GM19239 (cell line): ENCODE results near the gene MMP15.
"Not testable (repeated sequence)": the region's sequence is repeated elsewhere in the genome, so short reads cannot be mapped to it uniquely, and the experiment has no call there.

Experiments
- DNase-seq: peaks from one replicate; pipeline ENCODE4 v3.0.0; 2011; ENCODE audit warnings: low spot score; ENCODE audit not compliant: insufficient read length
- FAIRE-seq: peaks from 2 replicates; lab custom pipeline; 2011; peaks lifted over from hg19 to GRCh38; lab: Jason Lieb, UNC

Gene MMP15

DNA sequence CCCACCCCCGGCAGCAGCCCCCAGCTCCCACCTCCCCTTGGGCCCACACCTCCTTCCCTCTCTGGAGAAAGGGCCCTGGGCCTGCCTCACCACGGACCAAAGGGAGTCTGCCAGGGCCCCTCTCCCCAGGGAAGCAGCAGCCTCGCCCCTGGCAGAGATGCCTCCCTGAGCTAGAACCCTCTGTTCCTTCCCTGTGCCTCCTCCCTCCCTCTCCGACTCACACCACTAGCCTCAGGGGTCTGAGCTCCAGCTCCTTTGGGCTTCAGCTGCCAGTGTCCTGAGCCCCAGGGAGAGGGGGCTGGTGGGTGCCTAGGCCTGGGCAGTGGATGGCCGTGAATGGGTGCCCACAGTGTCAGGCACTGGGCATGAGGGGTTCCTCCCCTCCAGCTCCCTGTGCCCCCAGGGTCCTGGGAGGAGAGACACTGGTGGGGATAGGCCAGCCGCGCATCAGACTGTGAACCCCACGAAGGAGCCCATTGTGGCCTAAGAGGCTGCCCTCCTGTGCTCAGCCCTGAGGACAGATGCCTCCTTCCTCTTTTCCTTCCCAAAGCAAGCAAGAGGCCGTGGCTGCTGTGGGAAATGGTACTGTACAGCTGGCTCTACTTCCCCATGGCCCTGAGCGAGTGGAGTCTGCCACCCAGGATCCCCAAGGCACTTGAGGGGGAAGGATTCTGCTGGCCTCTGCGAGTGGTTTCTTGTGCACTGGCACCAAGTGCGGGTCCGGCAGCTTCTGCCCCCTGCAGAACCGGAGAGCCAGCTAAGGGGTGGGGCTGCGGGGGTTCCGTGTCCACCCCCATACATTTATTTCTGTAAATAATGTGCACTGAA lies 20.7 kb downstream of the MMP15 start:
- no peak for DNase-seq
- FAIRE-seq: no peak

DNA sequence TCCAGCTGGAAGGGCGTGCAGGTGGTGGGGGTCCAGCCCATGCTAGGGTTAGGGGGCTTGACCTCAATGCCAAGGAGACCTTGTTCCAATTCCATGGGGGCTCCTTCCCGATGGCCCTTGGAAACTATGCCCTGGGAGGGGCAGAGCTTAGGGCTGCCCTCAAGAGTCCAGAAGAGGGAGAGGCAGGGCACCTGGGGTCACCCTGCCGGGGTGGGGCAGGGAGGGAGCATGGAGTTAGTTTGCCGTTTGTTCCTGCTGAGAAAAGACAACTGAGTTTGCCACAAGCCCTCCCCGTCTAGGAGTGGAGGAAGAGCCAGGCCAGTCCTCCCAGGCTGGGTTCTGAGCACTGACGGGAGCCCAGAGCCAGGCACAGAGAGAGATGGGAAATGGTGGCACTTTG lies 21.4 kb downstream of the MMP15 start:
- no peak for DNase-seq
- FAIRE-seq: no peak

DNA sequence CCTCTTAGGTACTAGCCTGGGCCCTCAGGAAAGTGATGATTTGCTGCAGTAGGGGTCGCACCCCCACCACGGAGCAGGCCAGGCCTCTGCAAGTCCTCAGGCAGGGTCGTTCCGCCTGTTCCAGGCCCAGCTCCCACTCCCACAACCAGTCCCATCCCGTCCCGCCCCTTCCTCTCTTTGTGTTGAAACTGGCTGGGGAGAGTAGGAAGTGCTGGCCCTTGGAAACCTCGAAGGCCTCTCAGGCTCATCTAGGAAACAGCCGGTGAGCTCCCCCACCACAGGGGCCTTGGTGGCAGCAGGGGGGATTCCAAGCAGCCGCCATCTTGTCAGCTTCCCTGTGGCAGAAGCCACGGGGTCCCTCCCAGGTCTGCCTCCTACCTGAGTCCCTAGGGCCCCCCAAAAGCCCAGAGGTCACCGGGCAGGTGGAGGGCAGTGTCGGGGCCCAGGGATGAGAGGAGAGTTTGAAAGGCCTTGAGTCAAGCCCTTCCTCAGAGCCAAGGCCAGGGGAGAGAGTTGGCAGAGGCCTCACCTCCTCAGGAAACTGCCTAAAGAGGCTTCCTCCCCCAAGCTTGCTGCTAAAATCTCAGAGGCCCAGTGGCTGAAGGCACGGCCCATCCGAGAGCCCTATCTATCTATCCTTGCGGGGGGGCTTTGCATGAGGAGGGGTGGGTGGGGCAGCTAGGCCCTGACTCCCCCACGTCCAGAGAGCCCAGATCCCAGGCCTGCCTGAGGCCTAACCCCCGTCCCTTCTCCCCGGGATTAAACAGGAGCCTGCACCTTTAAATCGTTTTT lies 22.2 kb downstream of the MMP15 start:
- FAIRE-seq: no peak
- no peak for DNase-seq

DNA sequence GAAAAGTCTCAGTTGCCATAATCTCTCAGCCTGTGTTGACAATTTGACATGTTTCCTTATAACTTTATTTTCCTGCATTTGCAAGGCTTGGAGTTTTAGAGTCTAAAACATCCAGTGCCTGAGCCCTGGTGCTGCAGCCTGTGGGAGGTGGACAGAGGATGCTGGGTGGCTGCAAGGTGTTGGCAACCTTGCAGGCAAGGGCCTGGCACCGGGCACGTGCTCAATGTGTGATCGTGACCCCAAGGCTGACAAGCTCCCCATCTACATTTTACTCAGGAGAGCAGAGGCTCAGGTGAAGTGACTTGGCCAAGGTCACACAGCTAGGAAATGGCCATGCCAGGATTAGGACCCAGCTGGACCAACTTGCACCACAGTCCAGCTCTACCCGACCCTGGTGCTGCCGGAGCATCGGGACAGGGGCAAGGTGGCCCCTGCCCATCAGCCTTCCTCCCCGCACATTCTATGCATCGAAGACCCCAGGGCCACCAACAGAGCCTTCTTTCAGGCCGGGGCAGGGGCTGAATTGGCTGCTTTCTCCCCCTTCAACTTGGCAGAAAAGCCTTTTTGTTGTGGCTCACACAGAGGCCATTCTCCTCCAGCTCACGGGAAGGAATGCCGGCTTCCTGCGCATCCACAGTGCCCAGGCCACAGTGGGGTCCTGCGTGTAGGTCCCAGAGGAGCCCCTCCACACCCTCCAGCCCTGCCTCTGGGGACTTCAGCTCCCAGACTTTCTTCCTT lies 23.1 kb downstream of the MMP15 start:
- no peak for DNase-seq

DNA sequence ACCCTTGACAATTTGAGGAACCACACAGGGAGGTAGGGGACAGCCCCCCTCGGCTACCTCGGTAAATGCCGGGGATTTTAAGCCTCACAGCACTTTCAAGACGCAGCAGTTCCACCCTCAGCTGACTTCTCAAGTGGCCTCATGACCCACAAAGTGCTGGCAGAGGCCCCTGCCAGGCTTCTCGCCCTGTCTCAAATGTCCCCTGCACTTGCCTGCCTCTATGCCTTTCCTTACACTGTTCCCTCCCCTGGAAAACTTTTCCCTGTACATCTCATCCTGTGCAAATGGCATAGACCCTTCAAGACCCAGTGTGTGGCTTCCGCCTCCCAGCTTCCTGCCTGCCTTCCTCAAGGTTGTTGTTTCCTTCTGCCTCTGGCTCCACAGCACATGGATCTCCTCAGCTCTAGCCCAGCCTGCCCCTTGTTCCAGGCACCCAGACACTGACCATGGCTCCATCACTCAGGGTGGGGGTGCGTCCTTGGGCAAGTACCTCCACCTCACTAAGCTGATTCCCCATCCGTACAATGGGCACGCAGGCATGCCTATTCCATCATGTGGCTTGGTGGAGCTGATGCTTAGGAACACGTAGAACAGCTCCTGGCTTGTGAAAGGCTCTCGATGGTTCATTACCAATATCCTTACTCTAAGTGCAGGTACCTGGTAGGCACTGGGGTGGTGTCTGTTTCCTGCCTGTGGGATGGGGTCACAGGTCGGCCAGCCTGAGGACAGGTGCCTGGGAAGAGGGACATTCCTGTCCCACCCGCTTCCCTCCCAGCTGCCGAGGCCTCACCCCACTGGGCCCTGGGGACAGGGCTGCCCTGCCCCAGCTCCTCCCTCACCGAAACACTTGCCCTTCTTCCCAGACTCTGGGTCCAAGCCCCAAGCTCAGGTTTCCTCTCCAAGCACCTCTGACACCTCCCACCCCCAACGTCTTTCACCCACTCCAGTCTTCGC lies 24.0 kb downstream of the MMP15 start:
- DNase-seq (no peak), FAIRE-seq (no peak)

More for the DNA sequence above, 23.1 kb downstream of the MMP15 start:
- FAIRE-seq: no peak

DNA sequence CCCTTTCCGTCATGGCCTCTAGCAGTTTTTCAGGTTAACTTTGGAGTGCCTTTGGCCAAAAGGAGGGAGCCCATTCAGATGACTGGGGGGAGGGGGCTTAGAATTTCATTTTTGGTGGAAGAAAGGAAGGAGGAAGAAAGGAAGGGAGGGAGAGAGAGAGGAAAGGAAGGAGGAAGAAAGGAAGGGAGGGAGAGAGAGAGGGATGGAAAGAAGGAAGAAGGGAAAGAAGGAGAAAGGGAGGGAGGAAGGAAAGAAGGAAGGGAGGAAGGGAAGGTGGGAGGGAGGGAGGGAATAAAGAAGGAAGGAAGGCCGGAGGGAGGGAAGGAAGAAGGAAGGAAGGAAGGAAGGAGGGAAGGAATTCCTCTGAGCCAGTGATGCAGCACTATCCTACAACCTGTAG lies 25.7 kb downstream of the MMP15 start:
- FAIRE-seq: no peak

DNA sequence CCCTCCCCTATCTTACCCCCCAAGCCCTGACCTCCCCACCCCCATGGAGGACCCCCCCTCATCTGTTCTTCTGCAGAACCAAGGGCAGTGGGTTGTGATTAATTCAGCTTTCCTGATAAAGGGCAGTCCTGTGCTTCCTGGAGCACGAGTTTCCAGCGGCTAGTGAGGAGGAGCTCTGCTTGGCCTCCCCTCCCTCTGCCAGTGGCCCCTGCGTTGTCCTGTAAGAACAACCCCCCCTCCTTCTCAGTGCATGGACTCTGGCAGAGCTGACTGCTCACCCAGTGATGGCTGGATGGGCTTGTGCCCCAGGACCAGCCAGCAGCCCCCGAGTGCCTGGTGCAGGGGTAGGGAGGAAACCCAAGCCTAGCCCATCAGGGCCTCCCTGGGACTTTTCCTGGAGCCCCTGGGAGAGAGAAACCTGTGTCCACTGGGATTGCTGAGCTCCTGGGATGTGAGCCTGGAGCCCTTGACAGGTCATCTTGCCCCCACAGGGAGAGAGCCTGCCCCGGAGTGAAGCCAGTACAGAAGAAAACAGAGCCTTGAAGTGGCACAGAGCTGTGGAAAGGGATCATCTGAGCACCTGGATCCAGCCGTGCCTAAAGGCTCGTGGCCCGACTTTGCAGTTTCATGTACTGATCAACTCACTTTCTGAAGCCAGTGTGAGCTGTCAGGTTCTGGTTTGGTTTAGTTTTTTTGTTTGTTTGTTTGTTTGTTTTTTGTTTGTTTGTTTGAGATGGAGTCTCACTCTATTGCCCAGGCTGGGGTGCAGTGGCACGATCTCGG lies 26.5 kb downstream of the MMP15 start:
- DNase-seq: no peak
- FAIRE-seq: no peak

More for the DNA sequence above, 25.7 kb downstream of the MMP15 start:
- DNase-seq: no peak

DNA sequence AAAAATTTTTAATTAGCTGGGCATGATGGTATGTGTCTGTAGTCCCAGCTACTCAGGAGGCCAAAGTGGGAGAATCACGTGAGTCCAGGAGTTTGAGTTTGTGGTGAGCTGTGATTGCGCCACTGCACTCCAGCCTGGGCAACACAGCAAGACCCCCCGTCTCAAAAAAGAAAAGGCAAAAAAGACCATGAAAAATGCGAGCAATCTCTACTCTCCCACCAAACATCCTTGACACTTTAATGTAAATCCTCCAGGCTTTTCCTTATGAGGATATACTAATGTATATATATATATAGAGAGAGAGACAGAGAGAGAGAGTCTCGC lies 28.1 kb downstream of the MMP15 start:
- FAIRE-seq (no peak), DNase-seq (no peak)

DNA sequence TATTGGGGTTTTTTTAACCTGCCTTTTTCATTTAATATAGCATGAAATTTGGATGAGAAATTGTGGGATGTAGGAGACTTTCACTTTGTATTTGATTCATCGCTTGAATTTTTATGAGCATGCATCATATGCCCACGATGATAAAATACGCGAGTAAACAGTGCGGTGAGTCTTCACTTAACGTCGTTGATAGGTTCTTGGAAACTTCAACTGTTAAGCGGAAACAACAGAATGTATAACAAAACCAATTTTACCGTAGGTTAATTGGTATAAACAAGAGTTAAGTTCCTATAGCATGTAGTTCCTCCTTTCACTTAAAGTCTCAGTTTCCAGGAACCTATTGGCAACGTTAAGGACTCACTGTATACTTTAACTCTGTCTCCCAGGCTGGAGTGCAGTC lies 28.7 kb downstream of the MMP15 start:
- FAIRE-seq: no peak
- no peak for DNase-seq

DNA sequence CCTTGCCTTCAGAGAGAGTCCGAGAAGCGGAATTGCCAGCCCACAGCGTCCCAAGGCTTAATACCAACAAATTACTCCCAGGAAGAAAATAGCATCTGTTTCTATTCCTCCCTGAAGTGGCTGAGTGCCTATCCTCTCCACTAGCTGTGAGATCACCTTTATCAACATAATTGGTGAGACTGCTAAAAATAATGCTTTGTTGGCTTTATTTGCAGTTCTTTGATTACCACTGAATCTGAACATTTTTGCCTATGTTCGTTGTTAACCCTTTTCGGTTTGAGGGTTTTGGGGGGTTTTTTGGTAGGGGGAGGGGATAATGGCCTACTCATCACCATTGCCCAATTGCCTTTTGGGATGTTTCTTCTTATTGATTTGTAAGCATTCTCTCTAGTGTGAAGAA lies 31.0 kb downstream of the MMP15 start:
- DNase-seq (no peak), FAIRE-seq (no peak)

DNA sequence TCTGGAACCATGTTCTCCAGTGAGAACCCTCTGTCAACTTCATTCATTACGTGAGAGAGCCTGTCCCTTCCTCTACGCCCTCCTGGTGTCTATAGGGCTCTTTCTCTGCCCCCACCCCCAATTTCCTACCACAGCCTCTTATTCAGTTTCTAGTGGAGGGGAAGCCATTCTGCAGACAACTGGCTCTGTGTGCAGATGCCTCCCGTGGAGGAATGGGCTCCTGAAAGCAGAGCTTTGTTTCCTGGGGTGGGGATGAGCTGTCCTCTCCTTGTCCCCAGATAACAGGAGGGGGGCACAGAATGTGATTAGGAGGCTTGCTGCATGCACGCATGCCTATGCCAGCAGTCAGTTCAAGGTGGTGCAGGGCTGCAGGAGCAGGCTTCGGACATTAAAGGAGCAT lies 31.6 kb downstream of the MMP15 start:
- DNase-seq (no peak), FAIRE-seq (no peak)

DNA sequence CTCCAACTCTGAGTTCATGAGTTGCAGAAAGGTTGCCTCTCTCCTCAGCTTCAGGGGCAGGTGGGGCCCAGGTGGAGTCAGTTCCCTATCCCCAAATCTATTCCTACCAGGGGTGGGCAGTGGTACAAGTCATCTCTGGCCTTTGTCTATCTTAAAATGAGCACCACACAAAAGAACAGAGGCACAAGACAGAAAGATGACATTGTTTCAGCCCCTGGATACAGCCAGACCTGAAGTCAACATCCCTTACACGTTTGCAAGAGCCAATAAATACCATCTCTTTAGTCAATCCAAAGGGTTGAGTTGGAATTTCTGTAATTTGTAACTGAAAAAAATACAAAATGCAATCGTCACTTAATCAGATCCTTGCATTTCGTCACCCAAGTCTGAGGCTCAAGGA lies 32.2 kb downstream of the MMP15 start:
- DNase-seq: no peak
- no peak for FAIRE-seq

DNA sequence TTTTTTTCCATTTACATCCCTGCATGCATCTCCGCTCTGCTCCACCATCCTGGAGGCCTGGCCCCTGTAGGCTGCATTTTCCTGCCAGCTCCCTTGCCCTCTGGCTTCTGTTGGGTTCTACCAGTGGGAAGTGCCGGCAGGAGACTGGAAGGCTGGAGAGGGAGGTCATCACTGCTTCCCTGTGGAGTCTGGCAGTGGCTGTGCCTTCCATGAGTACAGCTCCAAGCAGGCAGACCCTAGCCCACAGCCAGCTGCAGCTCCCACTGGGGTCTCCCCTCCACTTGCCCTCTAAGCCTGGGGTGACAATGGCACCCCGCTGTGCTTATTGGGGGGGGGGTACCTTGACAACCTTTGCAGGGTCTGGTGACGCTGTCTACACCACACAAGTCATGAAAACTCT lies 37.3 kb downstream of the MMP15 start:
- DNase-seq: no peak
- FAIRE-seq: no peak

DNA sequence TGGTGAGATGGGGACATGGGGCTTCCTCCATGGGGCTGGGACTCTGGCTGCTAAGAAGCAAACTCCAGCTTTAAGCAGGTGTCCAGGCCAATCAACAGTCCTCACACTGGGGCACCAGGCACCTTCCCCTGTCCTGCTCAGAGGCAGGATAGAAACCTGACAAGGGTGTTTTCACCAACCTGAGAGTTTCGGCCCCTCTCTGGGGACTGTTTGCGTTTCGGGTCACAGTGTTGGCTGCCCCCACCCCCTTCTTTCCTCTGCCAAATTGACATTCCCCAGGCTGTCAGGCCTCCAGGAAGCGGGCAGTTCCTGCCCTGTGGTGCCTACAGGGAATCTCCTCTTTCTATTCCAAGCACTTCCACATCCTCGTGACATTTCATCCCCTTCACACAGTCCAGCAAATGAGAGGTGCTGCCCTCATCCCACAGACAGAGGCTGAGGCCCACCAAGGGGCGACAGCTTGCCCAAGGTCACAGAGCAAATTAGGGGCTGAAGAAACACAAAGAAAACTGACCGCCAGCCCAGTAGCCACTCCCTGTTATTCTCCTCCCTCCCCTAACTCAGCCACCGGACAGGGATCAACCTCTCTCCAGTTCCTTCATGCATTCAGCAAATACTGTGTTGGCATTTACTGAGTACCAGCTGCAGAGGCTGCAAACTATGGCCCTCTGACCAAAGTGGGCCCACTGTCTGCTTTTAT lies 38.0 kb downstream of the MMP15 start:
- no peak for FAIRE-seq
- no peak for DNase-seq

DNA sequence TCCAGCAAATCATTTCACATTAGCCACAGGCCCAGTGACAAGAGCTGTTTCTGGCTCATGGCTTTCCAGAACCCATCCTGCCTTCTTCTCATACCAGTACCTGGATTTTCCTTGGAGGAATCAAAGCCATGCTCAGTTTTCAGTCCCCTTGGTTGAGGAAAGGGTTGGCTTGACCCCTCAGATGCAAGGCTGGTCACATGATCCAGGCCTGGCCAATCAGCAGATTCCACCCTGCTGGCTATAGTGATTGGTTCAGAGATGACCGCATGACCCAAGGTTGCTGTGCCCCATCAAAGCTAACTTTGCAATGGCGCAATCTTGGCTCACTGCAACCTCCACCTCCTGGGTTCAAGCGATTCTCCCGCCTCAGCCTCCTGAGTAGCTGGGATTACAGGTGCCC lies 45.0 kb downstream of the MMP15 start:
- FAIRE-seq (no peak), DNase-seq (no peak)

DNA sequence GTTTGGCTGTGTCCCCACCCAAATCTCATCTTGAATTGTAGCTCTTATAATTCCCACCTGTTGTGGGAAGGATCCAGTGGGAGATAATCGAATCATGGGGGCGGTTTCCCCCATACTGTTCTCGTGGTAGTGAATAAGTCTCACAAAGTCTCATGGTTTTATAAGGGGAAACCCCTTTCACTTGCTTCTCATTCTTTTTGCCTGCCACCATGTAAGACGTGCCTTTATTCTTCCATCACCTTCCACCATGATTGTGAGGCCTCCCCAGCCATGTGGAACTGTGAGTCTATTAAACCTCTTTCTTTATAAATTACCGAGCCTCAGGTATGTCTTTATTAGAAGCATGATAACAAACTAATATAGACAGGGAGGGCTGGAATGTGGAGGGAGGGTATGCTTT lies 46.6 kb downstream of the MMP15 start:
- not testable (repeated sequence) for DNase-seq, FAIRE-seq

DNA sequence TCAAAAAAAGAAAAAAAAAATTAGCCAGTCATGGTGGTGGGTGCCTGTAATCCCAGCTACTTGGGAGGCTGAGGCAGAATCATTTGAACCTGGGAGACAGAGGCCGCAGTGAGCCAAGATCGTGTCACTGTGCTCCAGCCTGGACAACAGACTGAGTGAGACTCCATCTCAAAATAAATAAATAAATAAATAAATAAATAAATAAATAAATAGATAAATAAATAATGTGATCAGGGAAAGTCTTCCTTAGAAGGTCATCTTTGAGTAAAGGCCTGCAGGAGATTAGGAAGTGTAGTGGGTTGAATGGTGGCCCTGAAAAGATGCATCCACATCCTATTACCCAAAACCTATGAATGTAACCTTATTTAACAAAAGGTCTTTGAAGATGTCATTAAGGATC lies 47.5 kb downstream of the MMP15 start:
- not testable (repeated sequence) for FAIRE-seq, DNase-seq

DNA sequence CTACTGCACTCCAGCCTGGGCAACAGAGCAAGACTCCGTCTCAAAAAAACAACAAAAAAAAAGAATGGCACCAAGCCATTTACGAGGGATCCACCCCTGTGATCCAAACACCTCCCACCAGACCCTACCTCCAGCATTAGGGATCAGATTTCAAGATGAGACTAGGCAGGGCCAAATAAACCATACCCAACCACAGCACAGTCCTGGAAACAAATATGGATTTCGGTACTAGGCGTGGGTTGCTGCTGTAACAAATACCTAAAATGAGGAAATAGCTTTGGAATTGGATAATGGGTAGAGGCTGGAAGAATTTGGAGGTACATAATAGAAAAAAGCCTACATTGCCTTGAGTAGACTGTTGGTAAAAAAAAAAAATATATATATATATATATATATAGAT lies 49.1 kb downstream of the MMP15 start:
- no peak for FAIRE-seq
- no peak for DNase-seq

DNA sequence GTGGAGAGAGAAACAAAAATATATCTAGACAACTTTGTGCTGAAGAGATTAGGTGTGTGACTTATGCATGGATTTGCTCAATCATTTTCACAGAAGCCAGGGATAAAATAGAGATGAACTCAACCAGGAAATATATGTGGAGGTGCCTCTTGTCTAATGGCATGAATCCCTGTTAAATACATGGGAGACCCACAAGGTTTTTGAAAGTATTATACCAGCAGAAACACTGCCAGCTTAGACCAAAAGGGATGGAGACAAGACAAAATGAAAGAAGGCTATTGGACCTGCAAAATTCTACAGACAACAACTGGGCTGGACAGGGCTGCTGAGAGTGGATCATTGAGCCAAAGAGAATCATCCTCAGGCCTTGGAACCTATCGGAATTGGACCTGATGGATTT lies 51.0 kb downstream of the MMP15 start:
- no peak for DNase-seq
- no peak for FAIRE-seq
